ENCODE data around the gene UBXN7.

The UBXN7 gene

DNA sequence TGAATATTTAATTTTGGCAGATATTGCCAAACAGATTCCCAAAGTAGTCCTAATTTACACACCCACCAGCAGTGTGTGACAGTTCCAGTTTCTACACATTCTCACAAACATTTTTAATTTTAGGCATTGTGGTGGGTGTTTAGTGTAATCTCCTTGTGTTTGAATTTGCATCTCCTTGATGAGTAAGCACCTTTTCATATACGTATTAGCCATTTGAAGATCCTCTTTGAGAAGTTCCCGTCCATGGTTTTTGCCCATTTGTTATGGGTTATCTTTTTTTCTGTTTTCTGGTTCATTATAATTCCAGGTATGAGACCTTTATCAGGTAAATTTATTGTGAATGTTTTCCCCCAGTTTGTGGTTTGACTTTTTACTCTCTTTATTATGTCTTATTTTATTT, 91.8 kb downstream of the UBXN7 start:
- H3K4me3 ChIP-seq (ENCODE audit: low read depth, low read length) = no peak overlapping the region
- TF ChIP-seq, protein P1, sequence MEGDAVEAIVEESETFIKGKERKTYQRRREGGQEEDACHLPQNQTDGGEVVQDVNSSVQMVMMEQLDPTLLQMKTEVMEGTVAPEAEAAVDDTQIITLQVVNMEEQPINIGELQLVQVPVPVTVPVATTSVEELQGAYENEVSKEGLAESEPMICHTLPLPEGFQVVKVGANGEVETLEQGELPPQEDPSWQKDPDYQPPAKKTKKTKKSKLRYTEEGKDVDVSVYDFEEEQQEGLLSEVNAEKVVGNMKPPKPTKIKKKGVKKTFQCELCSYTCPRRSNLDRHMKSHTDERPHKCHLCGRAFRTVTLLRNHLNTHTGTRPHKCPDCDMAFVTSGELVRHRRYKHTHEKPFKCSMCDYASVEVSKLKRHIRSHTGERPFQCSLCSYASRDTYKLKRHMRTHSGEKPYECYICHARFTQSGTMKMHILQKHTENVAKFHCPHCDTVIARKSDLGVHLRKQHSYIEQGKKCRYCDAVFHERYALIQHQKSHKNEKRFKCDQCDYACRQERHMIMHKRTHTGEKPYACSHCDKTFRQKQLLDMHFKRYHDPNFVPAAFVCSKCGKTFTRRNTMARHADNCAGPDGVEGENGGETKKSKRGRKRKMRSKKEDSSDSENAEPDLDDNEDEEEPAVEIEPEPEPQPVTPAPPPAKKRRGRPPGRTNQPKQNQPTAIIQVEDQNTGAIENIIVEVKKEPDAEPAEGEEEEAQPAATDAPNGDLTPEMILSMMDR (IDR thresholded peaks at IDR 0.05; ENCODE audit: low read depth, low read length, missing control alignments) = no peak
- DNase-seq (ENCODE audit: low read depth) = no peak

DNA sequence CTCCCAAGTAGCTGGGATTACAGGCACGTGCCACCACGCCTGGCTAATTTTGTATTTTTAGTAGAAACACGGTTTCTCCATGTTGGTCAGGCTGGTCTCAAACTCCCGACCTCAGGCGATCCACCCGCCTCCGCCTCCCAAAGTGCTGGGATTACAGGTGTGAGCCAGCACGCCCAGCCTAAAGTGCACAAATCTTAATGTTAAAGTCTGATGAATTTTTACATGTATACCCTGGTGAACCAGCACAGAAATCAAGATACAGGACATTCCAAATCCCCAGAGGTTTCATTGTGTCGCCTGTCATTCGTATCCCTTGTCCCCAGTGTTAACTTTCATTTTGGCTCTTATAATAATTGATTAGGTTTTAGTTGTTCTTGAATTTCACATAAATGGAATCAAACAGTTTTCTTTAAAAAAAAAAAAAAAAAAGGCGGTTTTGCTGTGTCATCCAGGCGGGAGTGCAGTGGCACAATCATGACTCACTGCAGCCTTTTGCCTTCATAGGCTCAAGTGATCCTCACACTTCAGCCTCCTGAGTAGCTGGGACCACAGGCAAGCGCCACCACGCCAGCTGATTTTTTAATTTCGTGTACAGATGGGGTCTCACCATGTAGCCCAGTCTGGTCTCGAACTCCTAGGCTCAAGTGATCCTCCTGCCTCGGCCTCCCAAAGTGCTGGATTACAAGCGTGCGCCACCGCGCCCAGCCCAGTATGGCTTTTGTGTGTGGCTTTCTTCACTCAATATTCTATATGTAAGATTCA, 92.6 kb downstream of the UBXN7 start:
- TF ChIP-seq, protein P1 (IDR thresholded peaks at IDR 0.05; ENCODE audit: low read depth, low read length, missing control alignments) = no peak
- H3K4me3 ChIP-seq (ENCODE audit: low read depth, low read length) = no peak overlapping the region
- DNase-seq (ENCODE audit: low read depth) = no peak

DNA sequence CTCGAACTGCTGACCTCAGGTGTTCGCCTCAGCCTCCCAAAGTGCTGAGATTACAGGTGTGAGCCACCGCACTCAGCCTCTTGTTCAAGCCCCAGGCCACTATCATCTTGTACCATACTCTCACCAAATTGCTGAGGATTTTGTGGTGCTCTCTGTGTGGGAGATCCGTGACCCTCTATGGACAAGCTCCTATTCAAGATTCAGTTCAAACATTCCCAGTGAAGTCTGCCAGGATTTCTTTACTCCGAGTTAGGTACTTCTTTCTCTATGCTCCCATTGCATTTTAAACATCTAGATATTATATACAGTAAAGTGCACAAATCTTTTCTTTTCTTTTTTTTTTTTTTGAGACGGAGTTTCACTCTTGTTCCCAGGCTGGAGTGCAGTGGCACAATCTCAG, 93.2 kb downstream of the UBXN7 start:
- H3K4me3 ChIP-seq (ENCODE audit: low read depth, low read length) = no peak overlapping the region
- TF ChIP-seq, protein P1 (IDR thresholded peaks at IDR 0.05; ENCODE audit: low read depth, low read length, missing control alignments) = no peak
- DNase-seq (ENCODE audit: low read depth) = no peak

DNA sequence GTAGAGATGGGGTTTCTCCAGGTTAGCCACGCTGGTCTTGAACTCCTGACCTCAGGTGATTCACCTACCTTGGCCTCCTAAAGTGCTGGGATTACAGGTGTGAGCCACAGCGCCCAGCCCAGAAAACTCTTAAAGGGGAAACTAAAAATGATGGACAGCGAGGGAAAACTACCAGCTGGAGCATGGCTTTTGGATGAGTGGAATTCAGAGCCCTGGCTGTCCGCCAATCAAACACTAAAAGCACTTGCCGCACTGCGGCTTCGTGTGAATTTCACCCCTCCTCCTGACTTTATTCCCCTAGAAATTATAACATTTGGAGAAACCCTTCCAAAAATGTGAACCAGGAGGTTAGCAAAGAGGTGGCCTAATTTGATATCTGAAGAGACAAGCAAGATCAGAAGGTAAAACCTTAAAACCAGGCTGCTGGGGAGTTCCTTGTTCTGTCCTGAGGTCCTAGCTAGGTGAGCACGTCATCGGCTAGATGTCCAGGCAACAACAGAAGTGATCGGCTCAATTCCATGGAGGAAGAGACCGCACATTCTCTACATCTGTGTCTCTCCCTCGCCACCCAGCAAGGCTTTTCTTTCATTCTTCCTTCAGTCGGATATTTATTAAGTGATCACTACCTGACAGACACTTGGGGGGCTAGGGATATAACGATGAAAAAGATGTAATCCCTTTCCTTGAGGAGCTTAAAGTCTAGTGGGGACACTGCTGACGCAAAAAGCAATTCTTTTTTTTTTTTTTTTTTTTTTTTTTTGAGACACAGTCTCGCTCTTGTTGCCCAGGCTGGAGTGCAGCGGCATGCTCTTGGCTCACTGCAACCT, 95.7 kb downstream of the UBXN7 start:
- H3K4me3 ChIP-seq (ENCODE audit: low read depth, low read length) = no peak overlapping the region
- TF ChIP-seq, protein P1 (IDR thresholded peaks at IDR 0.05; ENCODE audit: low read depth, low read length, missing control alignments) = no peak
- DNase-seq (ENCODE audit: low read depth) = no peak

DNA sequence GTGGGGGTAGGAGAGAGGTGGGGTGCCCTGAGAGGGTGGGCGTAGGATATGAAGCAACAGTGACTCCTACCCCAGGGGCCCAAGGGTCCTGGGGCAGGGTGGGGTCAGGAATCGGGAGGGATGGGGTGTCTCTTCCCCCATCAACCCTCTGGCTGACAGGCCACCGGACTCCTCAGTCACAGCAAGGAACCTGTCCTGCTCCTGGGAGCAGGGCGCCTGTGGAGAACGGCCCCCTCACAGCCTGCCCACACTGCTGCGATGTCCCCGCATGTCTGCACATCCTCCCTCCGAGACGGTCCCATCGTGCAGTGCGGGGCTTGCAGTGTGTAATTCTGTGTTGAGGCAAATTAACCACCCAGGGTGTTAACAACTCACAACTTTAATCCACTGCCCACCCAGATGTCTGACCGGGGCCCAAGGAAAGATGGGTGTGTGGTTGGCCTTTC, 96.7 kb downstream of the UBXN7 start:
- no peak for DNase-seq (ENCODE audit: low read depth)
- no peak overlapping the region for H3K4me3 ChIP-seq (ENCODE audit: low read depth, low read length)
- TF ChIP-seq, protein P1 (IDR thresholded peaks at IDR 0.05; ENCODE audit: low read depth, low read length, missing control alignments) = no peak

DNA sequence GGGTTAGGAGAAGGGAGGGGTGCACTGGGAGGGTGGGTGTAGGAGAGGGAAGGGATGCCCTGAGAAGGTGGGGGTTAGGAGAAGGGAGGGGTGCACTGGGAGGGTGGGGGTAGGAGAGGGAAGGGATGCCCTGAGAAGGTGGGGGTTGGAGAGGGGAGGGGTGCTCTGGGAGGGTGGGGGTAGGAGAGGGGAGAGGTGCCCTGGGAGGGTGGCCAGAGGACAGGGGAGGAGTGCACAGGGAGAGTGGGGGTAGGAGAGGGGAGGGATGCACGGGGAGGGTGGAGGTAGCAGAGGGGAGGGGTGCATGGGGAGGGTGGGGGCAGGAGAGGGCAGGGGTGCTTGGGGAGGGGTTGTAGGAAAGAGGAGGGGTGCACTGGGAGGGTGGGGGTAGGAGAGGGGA, 97.2 kb downstream of the UBXN7 start:
- no peak overlapping the region for H3K4me3 ChIP-seq (ENCODE audit: low read depth, low read length)
- no peak for DNase-seq (ENCODE audit: low read depth)
- TF ChIP-seq, protein P1 (IDR thresholded peaks at IDR 0.05; ENCODE audit: low read depth, low read length, missing control alignments) = no peak

All from GM12864 (cell line).